Suprapubic skin (tissue), 4 donors: ENCODE data around the gene GZF1. TPM values are rescaled to one million over a fixed set of nuclear protein-coding genes. Genes with fewer than 3 reads are reported as not detected.

Experiments used
- DNase-seq, 2 donors: peaks; one replicate each; pipeline ENCODE4 v3.0.0-alpha.2; 2019; ENCODE audit warnings: low spot score in 2 of 2
- H3K27ac ChIP-seq: fragments of 200-600 bp; sonication (generic); one replicate; pipeline ENCODE4 v1.5.1; 2019
- H3K27me3 ChIP-seq: fragments of 200-600 bp; sonication (generic); one replicate; pipeline ENCODE4 v1.5.1; 2019
- H3K36me3 ChIP-seq: fragments of 200-600 bp; sonication (generic); one replicate; pipeline ENCODE4 v1.5.1; 2019
- H3K4me1 ChIP-seq: fragments of 200-600 bp; sonication (generic); one replicate; pipeline ENCODE4 v1.5.1; 2019
- H3K4me3 ChIP-seq: fragments of 200-600 bp; sonication (generic); one replicate; pipeline ENCODE4 v1.5.1; 2019; ENCODE audit warnings: mild to moderate bottlenecking
- H3K9me3 ChIP-seq: fragments of 200-600 bp; sonication (generic); one replicate; pipeline ENCODE4 v1.5.1; 2019
- CTCF ChIP-seq, 2 donors: fragments of 200-600 bp in 1 of 2; fragments of 450-650 bp in 1 of 2; sonication (generic) in 1 of 2; IDR thresholded peaks; one replicate each; pipeline ENCODE4 v1.5.1; 2016 to 2019; ENCODE audit warnings: antibody characterized with exemption in 2 of 2, mild to moderate bottlenecking in 1 of 2, moderate library complexity in 1 of 2
- EP300 ChIP-seq: sonication (generic); formaldehyde crosslinking; IDR thresholded peaks from one replicate; pipeline ENCODE4 v1.6.1; 2017; ENCODE audit warnings: antibody characterized with exemption
- POLR2A ChIP-seq, 2 donors: fragments of 450-650 bp; IDR thresholded peaks; one replicate each; pipeline ENCODE4 v1.6.1; 2017; ENCODE audit warnings: antibody characterized with exemption in 2 of 2, mild to moderate bottlenecking in 2 of 2, moderate library complexity in 2 of 2
- POLR2AphosphoS5 ChIP-seq, 3 donors: sonication (generic); formaldehyde crosslinking; IDR thresholded peaks; one replicate each; pipeline ENCODE4 v1.6.1; 2017; ENCODE audit warnings: antibody characterized with exemption in 3 of 3
- WGBS: methylation state at CpG from one replicate; pipeline ENCODE4 v1.1.5; 2018; 5-methylcytosine and 5-hydroxymethylcytosine counted together
- total RNA-seq, 4 donors: library from RNA; depleted of rRNA; stranded (reverse); fragments of >200 nt; gene quantifications; one replicate each; pipeline ENCODE4 v1.1.0, GENCODE V29; 2016

Gene GZF1
- total RNA-seq, 4 donors from 2014 or later: 11.1 to 19.1 (median 15.2) TPM

- WGBS: 91% methylated on average over 5 of the region's 5 CpGs
- no peak overlapping the region for H3K27ac ChIP-seq
- TF ChIP-seq CTCF (IDR thresholded peaks at IDR 0.05) (no peak), POLR2A (IDR thresholded peaks at IDR 0.05) (no peak), EP300 (no peak), POLR2AphosphoS5 (IDR thresholded peaks at IDR 0.05) (no peak)
- H3K4me1 ChIP-seq: no peaks in the 10 kb centered on the region
- DNase-seq: no peak
- H3K4me3 ChIP-seq: no peak overlapping the region
- no peaks in the 10 kb centered on the region for H3K9me3 ChIP-seq
- peaks cover 84% of the 10 kb centered on the region for H3K36me3 ChIP-seq
- H3K27me3 ChIP-seq: no peaks in the 10 kb centered on the region
Observed at GRCh38 chr20:23375827-23376226, 13.8 kb downstream of the GZF1 start.

GRCh38 chr20:23379772-23380171, 17.8 kb downstream of the GZF1 start:
- no peak for DNase-seq
- TF ChIP-seq EP300 (no peak), POLR2AphosphoS5 (IDR thresholded peaks at IDR 0.05) (no peak), POLR2A (IDR thresholded peaks at IDR 0.05) (no peak), CTCF (IDR thresholded peaks at IDR 0.05) (no peak)
- H3K9me3 ChIP-seq: no peaks in the 10 kb centered on the region
- no peak overlapping the region for H3K27ac ChIP-seq
- H3K4me1 ChIP-seq: no peaks in the 10 kb centered on the region
- no peak overlapping the region for H3K4me3 ChIP-seq
- H3K27me3 ChIP-seq: no peaks in the 10 kb centered on the region
- H3K36me3 ChIP-seq: peaks cover 63% of the 10 kb centered on the region

GRCh38 chr20:23381876-23382275, 19.9 kb downstream of the GZF1 start:
- H3K9me3 ChIP-seq: no peaks in the 10 kb centered on the region
- no peak overlapping the region for H3K27ac ChIP-seq
- no peak for TF ChIP-seq POLR2AphosphoS5 (IDR thresholded peaks at IDR 0.05)
- no peak for TF ChIP-seq EP300
- no peak for TF ChIP-seq POLR2A (IDR thresholded peaks at IDR 0.05)
- TF ChIP-seq CTCF (IDR thresholded peaks at IDR 0.05): no peak
- DNase-seq: no peak
- H3K4me3 ChIP-seq: no peak overlapping the region
- H3K36me3 ChIP-seq: peaks cover 45% of the 10 kb centered on the region
- no peaks in the 10 kb centered on the region for H3K27me3 ChIP-seq
- no peaks in the 10 kb centered on the region for H3K4me1 ChIP-seq

GRCh38 chr20:23386304-23387117, 24.5 kb downstream of the GZF1 start:
- no peaks in the 10 kb centered on the region for H3K27me3 ChIP-seq
- no peaks in the 10 kb centered on the region for H3K4me1 ChIP-seq
- WGBS: 79% methylated on average over 6 of the region's 6 CpGs
- no peak overlapping the region for H3K4me3 ChIP-seq
- no peaks in the 10 kb centered on the region for H3K9me3 ChIP-seq
- H3K36me3 ChIP-seq: peaks cover 40% of the 10 kb centered on the region
- no peak overlapping the region for H3K27ac ChIP-seq
- TF ChIP-seq CTCF (IDR thresholded peaks at IDR 0.05) (no peak), POLR2AphosphoS5 (IDR thresholded peaks at IDR 0.05) (no peak), POLR2A (IDR thresholded peaks at IDR 0.05) (no peak), EP300 (no peak)
- DNase-seq: no peak

- Histone ChIP-seq H3K9me3 (no peaks in the 10 kb centered on the region), H3K36me3 (peaks cover 44% of the 10 kb centered on the region), H3K4me3 (no peak overlapping the region), H3K27me3 (no peaks in the 10 kb centered on the region), H3K27ac (no peak overlapping the region), H3K4me1 (no peaks in the 10 kb centered on the region)
- no peak for TF ChIP-seq POLR2A (IDR thresholded peaks at IDR 0.05)
- no peak for TF ChIP-seq CTCF (IDR thresholded peaks at IDR 0.05)
- TF ChIP-seq EP300: no peak
- TF ChIP-seq POLR2AphosphoS5 (IDR thresholded peaks at IDR 0.05): no peak
- 100% methylated on average over 3 of the region's 3 CpGs for WGBS
- no peak for DNase-seq
Observed at GRCh38 chr20:23387118-23387443, 25.1 kb downstream of the GZF1 start.
